ENCODE data around the gene SLC4A9. TPM values are rescaled to one million over a fixed set of nuclear protein-coding genes. Genes with fewer than 3 reads are reported as not detected.

Gene SLC4A9
- total RNA-seq, 4 donors from 2014 or later = 0.12 to 0.74 (median 0.19) TPM; not detected in 1

GRCh38 chr5:140327589-140327988 lies 32.4 kb upstream of the SLC4A9 start:
- no peak for ATAC-seq (ENCODE audit: low FRiP score)
- DNase-seq (ENCODE audit: low spot score) = no peak
- TF ChIP-seq, protein P1, sequence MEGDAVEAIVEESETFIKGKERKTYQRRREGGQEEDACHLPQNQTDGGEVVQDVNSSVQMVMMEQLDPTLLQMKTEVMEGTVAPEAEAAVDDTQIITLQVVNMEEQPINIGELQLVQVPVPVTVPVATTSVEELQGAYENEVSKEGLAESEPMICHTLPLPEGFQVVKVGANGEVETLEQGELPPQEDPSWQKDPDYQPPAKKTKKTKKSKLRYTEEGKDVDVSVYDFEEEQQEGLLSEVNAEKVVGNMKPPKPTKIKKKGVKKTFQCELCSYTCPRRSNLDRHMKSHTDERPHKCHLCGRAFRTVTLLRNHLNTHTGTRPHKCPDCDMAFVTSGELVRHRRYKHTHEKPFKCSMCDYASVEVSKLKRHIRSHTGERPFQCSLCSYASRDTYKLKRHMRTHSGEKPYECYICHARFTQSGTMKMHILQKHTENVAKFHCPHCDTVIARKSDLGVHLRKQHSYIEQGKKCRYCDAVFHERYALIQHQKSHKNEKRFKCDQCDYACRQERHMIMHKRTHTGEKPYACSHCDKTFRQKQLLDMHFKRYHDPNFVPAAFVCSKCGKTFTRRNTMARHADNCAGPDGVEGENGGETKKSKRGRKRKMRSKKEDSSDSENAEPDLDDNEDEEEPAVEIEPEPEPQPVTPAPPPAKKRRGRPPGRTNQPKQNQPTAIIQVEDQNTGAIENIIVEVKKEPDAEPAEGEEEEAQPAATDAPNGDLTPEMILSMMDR (IDR thresholded peaks at IDR 0.05) = no peak

- ATAC-seq (ENCODE audit: low FRiP score) = no peak
- TF ChIP-seq, protein P1 (IDR thresholded peaks at IDR 0.05) = no peak
- DNase-seq (ENCODE audit: low spot score) = no peak
These were observed 31.8 kb upstream of the SLC4A9 start for GRCh38 chr5:140328036-140328764.

- TF ChIP-seq, protein P1 (IDR thresholded peaks at IDR 0.05) = no peak
- ATAC-seq (ENCODE audit: low FRiP score) (no peak), DNase-seq (ENCODE audit: low spot score) (no peak)
These were observed 30.1 kb upstream of the SLC4A9 start for GRCh38 chr5:140329739-140330481.

GRCh38 chr5:140331638-140332037 lies 28.4 kb upstream of the SLC4A9 start:
- ATAC-seq (ENCODE audit: low FRiP score) (no peak), DNase-seq (ENCODE audit: low spot score) (no peak)
- TF ChIP-seq, protein P1 (IDR thresholded peaks at IDR 0.05) = no peak

DNA sequence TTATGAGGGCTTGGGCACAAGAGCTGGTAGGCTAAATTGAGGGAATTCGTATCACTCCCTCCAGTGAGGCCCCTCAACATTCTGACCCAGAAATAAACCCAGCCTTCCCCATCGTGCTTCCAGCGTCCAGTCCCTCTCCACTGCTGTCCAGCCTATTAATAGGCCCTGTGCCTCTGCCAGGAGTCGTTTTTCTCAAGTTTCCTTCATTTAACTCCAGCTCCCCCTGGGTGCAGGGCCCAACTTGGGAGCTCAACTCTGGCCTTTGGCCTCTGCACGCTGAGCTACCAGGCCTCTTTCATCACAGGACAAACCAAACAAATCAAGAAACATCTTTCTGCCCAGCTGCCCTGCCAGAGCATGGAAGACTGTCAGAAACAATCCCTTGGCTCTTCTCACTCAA lies 23.6 kb upstream of the SLC4A9 start:
- no peak for ATAC-seq (ENCODE audit: low FRiP score)
- no peak for DNase-seq (ENCODE audit: low spot score)
- TF ChIP-seq, protein P1 (IDR thresholded peaks at IDR 0.05) = no peak

DNA sequence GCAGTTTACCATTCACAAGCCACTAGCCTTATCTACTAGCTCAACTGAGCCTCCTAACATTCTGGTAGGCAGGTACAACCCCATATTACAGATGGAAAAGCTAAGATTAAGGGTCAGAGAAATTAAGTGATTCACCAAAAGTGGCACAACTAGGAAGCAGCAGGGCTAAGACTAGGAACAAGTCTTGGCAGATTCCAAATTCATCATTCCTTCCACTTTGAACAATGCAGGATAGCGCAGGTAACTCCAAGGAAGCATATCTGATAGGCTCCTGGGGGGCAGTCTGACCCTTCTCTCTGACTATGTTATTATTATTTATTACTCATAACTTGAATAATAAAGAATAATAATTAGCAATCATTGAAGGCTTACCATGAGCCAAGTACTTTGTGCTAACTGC lies 22.1 kb upstream of the SLC4A9 start:
- no peak for DNase-seq (ENCODE audit: low spot score)
- TF ChIP-seq, protein P1 (IDR thresholded peaks at IDR 0.05) = no peak
- ATAC-seq (ENCODE audit: low FRiP score) = no peak

All from omental fat pad (tissue), 4 donors.